ENCODE data around the gene PELI3.

- TF ChIP-seq CTCF (IDR thresholded peaks at IDR 0.05), result no peak
- no peak for TF ChIP-seq POLR2A (IDR thresholded peaks at IDR 0.05)
Observed at GRCh38 chr11:66462010-66462409, 4.7 kb upstream of the PELI3 start.
